GM18511 (cell line): ENCODE measurements around the gene TPST1.
"Not testable (repeated sequence)": the region's sequence is repeated elsewhere in the genome, so short reads cannot be mapped to it uniquely, and the experiment has no call there.

Experiments used
- ATAC-seq: cut with Tn5 transposase; IDR thresholded peaks from one replicate; pipeline ENCODE4 v1.9.1; 2021; ENCODE audit warnings: mild to moderate bottlenecking, moderate library complexity; ENCODE audit not compliant: unreplicated experiment

TPST1 gene

DNA sequence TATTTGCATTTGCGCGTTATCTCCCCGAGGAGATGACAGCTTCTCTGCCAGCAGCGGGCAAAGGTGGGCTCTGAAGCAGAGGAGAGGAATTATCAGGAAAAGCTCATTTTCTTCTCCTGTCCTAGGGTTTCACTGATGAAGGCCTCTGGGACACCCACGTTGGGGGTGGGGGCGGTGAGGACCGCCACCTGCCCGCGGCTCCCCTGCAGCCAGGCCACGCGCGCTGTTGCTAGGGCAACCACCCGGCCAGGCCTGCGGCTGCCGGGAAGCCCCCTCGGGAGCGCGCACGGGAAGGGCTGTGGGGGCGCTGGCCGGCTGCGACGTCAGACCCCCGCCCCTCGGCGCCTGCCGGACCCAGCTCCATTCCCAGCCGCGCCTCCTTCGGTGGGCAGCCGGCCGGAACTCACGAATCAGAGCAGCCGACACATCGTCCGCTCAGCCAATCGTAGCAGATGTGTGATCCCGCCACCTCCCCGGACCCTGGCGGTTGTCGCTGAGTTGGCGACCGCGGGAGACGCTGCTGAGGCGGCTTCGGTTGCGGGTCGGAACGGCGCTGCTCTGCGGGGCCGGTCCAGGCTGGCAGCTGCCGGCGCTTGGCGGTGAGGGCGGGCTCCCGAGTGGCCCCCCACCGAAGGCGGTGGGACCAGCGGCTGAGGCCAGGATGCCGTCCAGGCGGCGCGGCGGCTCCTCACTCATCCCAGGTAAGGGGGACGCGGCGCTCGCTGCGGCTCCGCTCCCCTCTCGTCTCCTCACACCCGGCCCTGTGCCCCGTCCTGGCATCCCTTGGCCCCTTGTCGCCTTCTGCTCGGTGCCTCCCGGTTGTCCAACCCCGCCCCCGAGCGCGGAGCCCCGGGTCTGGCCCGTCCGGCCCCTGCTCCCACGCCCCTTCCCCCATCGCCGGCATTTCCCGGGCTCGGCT is at the start of gene TPST1:
Gene TPST1, plus strand, starts transcription at position 513 of the 919 bp plus-strand sequence. CDS start 35,092 bp downstream, outside the sequence.
- ATAC-seq, result peak; percentile 93

DNA sequence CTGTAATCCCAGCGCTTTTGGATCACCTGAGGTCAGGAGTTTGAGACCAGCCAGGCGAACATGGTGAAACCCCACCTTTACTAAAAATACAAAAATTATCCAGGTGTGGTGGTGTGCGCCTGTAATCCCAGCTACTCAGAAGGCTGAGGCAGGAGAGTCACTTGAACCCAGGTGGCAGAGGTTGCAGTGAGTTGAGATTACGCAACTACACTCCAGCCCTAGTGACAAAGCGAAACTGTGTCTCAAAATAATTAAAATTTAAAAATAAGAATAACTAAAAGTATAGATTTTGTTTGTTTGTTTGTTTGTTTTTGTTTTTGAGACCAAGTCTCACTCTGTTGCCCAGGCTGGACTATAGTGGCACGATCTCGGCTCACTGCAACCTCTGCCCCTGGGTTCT is 49.1 kb upstream of the TPST1 start:
- ATAC-seq, result not testable (repeated sequence)

DNA sequence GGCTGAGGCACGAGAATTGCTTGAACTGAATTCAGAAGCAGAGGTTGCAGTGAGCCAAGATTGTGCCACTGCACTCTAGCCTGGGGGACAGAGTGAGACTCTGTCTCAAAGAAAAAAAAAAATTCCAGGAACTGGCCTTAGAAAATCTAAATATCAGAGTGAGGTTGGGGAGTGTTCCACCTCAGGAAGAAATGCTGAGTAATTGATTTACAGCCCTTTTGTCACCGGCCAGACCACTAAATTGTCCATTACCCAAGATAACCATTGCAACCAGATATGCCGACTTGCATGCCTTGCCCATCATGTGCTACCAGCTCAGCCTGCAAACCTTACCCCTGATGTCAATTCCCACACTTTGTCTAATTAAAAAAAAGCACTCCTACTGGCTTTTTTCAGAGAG is 48.1 kb upstream of the TPST1 start:
- no peak for ATAC-seq

DNA sequence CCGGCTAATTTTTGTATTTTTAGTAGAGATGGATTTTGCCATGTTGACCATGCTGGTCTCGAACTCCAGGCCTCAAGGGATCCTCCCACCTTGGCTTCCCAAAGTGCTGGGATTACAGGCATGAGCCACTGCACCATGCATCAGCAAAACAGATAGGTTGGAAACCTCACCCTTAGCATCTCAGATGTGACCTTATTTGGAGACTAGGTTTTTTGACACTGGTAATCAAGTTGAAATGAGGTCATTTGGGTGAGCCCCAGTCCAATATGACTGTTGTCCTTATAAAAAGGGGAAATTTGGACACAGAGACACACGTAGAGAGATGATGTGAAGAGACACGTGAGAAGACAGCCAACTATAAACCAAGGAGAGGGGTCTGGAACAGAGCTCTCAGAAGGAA is 42.5 kb upstream of the TPST1 start:
- no peak for ATAC-seq

DNA sequence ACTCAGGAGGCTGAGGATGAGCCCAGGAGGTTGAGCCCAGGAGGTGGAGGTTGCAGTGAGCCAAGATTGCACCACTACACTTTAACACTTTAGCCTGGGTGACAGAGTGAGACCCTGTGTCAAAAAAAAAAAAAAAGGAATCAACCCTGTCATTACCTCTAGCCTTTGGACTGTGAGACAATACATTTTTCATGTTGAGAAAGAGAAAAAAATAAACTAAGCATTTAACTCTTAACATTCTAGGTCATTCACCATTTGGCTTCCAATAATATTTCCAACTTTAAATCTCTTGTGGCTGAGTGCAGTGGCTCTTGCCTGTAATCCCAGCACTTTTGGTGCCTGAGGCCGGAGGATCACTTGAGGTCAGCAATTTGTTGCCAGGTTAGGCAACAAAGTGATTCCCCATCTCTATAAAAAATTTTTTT is 41.9 kb upstream of the TPST1 start:
- no peak for ATAC-seq

DNA sequence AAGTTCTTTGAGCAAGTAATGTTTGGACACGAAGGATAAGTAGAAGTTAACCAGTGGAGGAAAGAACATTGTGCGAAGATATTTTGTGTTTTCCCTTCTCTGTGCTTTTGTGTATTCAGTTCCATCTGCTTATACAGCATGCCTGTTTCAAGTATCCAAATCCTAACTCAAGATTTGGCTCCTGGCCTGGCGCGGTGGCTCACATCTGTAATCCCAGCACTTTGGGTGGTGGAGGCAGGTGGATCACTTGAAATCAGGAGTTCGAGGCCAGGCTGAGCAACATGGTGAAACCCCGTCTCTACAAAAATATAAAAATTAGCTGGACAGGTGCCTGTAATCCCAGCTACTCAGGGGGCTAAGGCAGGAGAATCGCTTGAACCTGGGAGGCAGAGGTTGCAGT is 40.8 kb upstream of the TPST1 start:
- ATAC-seq, result no peak

DNA sequence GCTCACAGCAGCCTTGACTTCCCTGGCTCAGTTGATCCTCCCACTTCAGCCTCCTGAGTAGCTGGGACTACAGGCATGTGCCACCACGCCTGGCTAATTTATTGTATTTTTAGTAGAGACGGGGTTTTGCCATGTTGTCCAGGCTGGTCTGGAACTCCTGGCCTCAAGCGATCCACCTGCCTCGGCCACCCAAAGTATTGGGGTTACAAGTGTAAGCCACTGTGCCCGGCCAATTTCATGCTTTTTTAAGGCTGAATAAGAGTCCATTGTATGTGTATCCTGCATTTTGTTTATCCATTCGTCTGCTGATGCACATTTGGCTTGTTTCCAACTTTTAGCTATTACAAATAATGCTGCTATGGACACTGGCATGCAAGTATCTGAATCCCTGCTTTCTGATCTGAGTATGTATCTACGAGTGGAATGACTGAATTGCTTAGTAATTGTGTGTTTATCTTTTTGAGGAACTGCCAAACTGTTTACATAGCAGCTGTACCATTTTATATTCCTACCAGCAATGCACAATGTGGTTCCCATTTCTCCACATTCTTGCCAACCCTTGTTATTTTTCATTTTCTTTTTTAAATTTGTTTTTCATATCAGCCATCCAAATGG is 37.3 kb upstream of the TPST1 start:
- no peak for ATAC-seq

DNA sequence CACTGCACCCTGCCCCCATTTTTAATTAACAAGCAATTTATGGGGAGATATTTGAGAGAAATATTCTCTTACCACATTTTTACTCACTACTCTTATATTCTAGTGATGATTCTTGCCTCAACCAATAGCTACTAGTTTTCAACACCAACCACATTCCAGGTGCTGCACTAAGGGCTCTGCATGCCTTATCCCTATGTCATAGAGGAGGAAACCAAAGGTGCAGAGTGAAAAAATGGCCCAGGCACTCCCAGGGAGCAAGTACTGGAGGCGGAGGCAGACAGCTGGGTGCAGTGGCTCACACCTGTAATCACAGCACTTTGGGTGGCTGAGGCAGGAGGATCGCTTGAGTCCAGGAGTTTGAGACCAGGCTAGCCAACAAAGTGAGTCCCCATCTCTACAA is 35.5 kb upstream of the TPST1 start:
- ATAC-seq, result no peak

DNA sequence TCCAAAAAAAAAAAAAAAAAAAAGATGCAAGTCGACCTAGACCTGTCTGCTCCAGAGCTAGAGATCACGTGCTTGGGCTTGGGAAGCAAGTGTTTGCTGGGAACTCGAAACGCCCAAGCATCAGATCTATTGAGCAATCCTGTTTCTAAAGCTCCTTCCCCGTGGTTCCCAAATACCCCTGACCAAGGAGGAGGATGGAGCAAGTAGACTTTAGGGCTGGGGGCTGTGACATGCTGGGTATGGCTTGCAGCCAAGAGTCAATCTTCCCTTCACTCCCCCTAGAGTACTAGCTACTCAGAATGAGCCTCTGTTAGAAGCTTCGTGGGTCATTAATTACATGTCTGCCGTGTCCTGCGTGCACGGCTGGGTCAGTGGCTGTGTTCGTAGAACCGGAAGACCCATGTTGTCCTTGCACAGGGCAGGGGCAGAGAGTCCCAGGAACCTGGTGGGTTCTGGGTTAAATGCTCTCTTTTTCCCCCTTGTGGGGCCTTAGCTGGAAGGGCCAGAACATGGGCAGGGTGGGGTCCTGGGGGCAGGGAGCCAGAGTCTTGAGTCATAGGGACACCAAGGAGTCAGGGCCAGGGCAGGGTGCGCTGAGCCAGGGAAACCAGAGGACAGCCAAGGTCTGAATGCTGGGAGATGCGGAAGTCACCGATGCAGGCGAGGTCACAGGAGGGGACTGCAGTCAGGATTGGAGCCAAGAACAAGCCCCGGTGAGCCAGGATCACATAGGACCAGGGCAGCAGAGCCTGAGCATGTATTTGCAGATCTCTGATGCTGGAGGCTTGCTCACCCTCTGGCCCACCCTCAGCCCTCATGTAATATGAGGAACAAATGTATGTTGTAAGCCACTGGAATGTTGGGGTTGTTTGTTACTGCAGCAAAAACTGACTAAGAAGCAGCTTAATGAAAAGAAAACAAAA is 34.6 kb upstream of the TPST1 start:
- ATAC-seq, result no peak

DNA sequence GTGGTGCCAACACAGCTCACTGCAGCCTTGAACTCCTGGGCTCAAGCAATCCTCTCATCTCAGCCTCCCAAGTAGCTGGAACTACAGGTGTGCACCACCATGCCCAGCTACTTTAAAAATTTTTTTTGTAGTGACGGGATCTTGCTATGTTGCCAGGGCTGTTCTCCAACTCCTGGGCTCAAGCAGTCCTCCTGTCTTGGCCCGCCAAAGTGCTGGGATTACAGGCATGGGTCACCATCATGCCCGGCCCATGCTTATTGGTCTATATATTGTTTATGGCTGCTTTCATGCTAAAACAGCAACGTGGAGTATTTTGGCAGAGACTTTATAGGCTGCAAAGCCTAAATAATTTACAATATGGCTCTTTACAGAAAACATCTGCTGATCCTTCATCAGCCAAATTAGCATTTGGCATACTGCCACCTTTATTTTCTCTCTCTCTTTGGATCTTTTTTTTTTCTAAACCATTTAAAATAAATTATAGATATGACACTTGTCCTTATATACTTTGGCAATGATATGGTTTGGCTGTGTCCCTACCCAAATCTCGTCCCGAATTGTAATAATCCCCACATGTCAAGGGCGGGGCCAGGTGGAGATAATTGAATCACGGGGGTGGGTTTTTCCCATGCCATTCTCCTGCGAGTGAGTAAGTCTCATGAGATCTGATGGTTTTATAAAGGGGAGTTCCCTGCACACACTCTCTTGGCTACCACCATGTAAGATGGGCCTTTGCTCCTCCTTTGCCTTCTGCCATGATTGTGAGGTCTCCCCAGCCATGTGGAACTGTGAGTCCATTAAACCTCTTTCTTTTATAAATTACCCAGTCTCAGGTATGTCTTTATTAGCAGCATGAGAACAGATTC is 32.4 kb upstream of the TPST1 start:
- ATAC-seq, result not testable (repeated sequence)

DNA sequence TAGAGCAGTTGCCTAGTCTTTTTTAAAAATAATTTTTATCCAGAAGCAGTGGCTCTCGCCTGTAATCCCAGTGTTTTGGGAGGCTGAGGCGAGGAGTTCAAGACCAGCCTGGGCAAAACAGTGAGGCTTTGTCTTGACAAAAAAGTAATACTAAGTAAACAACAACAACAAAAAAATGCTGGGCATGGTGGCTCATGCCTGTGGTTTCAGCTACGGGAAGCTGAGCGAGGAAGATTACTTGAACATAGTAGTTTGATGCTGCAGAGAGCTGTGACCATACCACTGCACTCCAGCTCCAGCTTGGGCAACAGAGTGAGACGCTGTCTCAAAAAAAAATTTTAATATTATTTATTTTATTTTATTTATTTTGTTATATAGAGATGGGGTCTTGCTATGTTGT is 31.3 kb upstream of the TPST1 start:
- no peak for ATAC-seq

DNA sequence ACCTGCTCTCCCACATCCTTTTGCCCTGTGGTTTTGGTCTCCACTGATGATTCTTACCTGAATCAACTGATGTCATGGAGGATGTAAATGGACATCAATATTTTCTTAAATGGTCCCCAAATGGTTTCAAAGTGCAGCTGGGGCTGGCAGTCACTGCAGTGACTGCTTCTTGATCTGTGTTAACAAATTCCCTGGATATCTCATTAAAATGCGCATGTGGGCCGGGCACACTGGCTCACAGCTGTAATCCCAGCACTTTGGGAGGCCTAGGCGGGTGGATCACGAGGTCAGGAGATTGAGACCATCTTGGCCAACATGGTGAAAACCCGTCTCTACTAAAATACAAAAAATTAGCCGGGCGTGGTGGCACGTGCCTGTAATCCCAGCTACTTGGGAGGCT is 30.1 kb upstream of the TPST1 start:
- not testable (repeated sequence) for ATAC-seq

DNA sequence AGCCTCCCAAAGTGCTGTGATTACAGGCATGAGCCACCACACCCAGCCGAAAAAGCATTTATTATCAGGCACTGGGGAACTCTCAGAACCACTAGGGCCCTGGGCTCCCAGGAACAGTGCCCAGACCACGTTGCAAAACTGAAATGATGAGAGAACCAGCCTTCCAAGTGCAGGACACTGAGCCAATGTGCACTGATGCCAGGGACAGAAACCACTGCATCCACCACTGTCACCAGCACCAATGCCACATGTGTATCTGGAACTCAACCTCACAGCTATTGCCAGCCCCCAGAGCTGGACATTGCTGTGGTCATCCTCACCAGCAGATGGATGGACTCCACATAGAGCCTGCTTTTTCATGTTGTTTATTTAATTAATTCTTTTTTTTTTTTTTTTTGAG is 28.2 kb upstream of the TPST1 start:
- no peak for ATAC-seq

DNA sequence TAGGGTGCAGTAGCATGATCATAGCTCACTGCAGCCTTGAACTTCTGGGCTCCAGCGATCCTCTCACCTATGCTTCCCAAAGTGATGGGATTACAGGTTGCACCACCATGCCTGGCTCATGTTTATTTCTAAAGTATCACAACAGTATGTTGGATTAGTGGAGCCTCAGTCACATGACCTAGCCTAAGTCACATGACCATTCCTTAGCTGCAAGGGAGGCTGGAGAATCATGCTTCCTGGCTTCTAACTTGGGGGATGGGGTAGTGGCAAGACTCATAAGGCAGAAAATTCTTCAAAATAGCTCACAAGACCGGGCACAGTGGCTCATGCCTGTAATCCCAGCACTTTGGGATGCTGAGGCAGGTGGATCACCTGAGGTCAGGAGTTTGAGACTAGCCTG is 26.9 kb upstream of the TPST1 start:
- ATAC-seq, result no peak

DNA sequence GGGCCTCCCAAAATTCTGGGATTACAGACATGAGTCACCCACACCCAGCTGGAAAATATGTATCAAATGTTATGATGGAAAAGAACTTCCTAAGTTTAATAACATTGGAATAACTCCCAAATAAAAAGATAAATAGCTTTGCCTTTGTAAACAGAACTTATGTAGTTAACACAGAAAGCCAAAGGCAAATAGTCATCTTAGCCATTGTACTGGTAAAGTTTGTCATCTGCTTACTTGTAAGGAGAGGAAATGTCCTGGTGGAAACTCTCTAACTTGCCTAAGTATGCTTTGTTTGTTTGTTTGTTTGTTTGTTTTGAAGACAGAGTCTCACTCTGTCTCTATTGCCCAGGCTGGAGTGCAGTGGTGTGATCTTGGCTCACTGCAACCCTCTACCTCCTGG is 23.8 kb upstream of the TPST1 start:
- no peak for ATAC-seq

DNA sequence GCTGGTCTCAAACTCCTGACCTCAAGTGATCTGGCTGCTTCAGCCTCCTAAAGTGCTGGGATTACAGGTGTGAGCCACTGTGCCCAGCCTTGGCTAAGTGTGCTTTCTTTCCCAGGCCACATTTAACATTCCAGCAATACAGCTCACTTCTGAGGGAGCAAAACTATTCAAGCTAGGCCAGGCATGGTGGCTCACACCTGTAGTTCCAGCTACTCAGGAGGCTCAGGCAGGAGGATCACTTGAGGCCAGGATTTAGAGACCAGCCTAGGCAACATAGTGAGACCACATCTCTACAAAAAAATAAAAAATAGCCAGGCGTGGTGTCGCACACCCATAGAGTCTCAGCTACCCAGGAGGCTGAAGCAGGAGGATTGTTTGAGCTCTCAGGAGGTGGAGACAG is 23.3 kb upstream of the TPST1 start:
- no peak for ATAC-seq

DNA sequence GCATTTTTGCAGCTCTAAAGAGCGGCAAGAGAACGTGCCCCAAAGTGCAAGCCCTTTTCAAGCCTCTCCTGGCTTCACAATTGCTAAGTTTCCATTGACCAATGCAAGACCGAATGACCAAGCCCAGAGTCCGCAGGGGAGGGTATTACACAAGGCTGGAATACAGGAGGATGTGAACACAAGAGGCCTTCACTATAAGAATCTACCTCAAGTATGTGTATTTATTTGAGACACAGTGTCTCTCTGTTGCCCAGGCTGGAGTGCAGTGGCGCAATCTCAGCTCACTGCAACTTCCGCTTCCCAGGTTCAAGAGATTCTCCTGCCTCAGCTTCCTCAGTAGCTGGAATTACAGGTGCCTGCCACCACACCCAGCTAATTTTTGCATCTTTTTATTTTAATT is 22.2 kb upstream of the TPST1 start:
- no peak for ATAC-seq

DNA sequence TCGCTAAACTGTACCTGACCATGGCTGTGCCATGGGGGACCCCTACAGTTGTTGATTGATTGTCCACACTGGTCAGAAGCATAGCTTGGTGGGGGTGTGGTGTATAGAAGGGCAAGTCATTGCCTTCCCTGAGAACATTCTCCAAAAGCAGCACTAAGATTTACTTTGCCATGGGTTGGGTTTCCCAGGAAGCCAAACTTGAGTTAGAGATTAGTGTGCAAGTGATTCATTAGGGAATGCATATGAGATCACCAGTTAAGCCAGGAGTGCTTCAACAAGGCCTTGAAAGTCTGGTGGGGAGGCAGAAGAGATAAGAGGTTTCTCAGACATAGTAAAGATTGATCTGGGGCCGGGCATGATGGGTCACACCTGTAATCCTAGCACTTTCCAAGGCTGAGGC is 21.4 kb upstream of the TPST1 start:
- ATAC-seq, result no peak

DNA sequence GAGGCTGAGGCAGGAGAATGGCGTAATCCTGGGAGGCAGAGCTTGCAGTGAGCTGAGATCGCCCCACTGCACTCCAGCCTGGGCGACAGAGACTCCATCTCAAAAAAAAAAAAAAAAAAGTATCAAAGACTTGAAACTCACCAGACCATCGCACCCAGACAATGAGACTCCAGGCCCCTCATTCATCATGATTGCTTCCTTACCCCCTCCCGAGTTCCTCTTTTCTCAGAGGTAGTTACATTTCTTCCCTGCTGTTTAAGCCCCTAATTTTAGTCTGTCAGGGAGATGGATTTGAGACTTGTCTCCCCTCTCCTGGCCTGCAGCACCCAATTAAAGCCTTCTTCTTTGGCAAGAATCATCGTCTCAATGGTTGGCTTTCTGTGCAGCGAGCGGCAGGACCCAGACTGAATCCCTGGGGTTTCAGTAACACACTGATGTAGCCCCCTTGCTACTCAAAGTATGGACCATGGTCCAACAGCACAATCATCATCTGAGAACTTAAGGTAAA is 19.4 kb upstream of the TPST1 start:
- no peak for ATAC-seq

DNA sequence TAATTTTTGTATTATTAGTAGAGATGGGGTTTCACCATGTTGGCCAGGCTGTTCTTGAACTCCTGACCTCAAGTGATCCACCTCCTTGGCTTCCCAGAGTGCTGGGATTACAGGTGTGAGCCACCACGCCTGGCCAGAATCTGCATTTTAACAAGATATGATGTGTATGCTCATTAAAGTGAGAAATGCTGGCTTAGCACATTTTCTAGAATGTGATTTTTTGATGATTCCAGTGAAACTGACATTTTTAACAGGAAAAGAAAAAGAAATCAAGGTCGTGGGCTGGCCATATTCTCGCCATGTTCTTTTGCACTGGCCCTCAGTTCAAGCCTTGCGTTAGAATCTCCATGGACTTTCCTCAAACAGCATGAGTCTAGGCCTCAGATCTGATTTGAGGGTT is 18.1 kb upstream of the TPST1 start:
- no peak for ATAC-seq
